Measurements from ENCODE around the gene AGAP2.

DNA sequence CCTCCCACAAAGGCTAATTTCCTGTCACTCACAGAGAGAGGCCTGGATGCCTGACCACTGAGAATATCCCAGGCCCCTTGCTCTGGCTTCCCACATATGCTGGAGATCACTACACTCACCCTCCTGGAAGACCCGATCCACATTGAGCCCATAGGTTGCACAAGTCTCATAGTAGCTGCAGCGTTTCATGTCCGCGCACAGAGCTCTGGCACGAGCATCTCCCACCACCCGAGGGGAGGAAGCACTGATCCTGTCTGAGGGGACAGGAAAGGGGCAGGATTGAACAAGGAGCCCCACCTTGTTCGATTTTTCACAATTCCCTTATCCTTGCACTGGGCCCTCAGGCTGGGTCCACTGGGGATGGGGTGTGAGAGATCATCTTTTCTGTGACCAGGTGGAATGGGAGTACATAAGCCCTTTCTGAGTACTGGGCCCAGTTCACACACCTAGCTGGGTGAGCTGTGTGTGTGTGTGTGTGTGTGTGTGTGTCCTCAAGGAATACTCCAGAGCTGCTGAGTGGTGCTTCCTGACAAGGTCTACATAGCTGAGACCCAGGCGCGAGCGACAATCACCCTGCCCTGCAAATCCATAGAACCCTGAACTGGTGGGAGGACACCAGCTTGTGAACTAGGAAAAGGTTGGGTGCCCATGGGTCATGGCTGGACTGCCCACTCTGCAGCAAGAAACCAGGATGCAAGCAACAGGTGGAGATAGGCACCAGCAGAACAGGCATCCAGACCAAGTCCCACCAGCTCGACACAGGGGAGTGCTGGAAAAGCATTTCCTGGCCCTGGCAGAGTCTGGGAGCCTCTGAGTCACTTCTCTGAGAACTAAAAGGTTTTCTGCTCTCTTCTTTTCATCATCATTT lies 5.6 kb downstream of the AGAP2 start:
- TF ChIP-seq, protein P1, sequence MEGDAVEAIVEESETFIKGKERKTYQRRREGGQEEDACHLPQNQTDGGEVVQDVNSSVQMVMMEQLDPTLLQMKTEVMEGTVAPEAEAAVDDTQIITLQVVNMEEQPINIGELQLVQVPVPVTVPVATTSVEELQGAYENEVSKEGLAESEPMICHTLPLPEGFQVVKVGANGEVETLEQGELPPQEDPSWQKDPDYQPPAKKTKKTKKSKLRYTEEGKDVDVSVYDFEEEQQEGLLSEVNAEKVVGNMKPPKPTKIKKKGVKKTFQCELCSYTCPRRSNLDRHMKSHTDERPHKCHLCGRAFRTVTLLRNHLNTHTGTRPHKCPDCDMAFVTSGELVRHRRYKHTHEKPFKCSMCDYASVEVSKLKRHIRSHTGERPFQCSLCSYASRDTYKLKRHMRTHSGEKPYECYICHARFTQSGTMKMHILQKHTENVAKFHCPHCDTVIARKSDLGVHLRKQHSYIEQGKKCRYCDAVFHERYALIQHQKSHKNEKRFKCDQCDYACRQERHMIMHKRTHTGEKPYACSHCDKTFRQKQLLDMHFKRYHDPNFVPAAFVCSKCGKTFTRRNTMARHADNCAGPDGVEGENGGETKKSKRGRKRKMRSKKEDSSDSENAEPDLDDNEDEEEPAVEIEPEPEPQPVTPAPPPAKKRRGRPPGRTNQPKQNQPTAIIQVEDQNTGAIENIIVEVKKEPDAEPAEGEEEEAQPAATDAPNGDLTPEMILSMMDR (IDR thresholded peaks at IDR 0.05) = no peak
- no peak for TF ChIP-seq POLR2A (IDR thresholded peaks at IDR 0.05)
- no peak for TF ChIP-seq EP300 (IDR thresholded peaks at IDR 0.05)

Measured in tibial nerve (tissue), 4 donors.